Spleen (tissue), 11 donors: ENCODE results near the gene CTSZ. TPM values are rescaled to one million over a fixed set of nuclear protein-coding genes. Genes with fewer than 3 reads are reported as not detected.

Experiments used
- DNase-seq: peaks from one replicate; pipeline ENCODE4 v3.0.0-alpha.2; 2020
- H3K27ac ChIP-seq, 8 donors: fragments of 200-600 bp; sonication (generic) in 7 of 8; 1 replicate in 4 of 8; 2 replicates in 4 of 8; pipeline versions ENCODE4 v1.5.0 to v1.8.0; 2016 to 2021; ENCODE audit warnings: inconsistent platforms in 4 of 8, mild to moderate bottlenecking in 4 of 8, moderate library complexity in 1 of 8
- H3K27me3 ChIP-seq, 7 donors: fragments of 200-600 bp; sonication (generic) in 6 of 7; replicated peaks in 1 of 7; 1 replicate in 4 of 7; 2 replicates in 3 of 7; pipeline versions ENCODE4 v1.5.0 to v1.8.0; 2016 to 2021; ENCODE audit warnings: inconsistent platforms in 3 of 7, mild to moderate bottlenecking in 1 of 7
- H3K36me3 ChIP-seq, 6 donors: fragments of 200-600 bp; sonication (generic) in 5 of 6; 1 replicate in 4 of 6; 2 replicates in 2 of 6; pipeline versions ENCODE4 v1.5.0 to v1.8.0; 2016 to 2021; ENCODE audit warnings: inconsistent platforms in 2 of 6
- H3K4me1 ChIP-seq, 6 donors: fragments of 200-600 bp; sonication (generic) in 5 of 6; 1 replicate in 3 of 6; 2 replicates in 3 of 6; pipeline versions ENCODE4 v1.5.0 to v1.8.0; 2016 to 2021; ENCODE audit warnings: inconsistent platforms in 3 of 6
- H3K4me3 ChIP-seq, 8 donors: fragments of 200-600 bp; sonication (generic) in 7 of 8; 1 replicate in 4 of 8; 2 replicates in 4 of 8; pipeline versions ENCODE4 v1.5.0 to v1.8.0; 2016 to 2021; ENCODE audit warnings: inconsistent platforms in 4 of 8, mild to moderate bottlenecking in 4 of 8, moderate library complexity in 2 of 8
- H3K9me3 ChIP-seq, 8 donors: fragments of 200-600 bp; sonication (generic) in 7 of 8; 1 replicate in 4 of 8; 2 replicates in 4 of 8; pipeline versions ENCODE4 v1.5.0 to v1.8.0; 2016 to 2021; ENCODE audit warnings: inconsistent platforms in 4 of 8
- POLR2A ChIP-seq, 3 donors: fragments of 450-650 bp; IDR thresholded peaks; one replicate each; pipeline ENCODE4 v1.5.1; 2017; ENCODE audit warnings: antibody characterized with exemption in 3 of 3, mild to moderate bottlenecking in 1 of 3
- POLR2AphosphoS5 ChIP-seq, 3 donors: sonication (generic); formaldehyde crosslinking; IDR thresholded peaks; one replicate each; pipeline ENCODE4 v1.5.1; 2017; ENCODE audit warnings: antibody characterized with exemption in 3 of 3
- WGBS, 5 donors: extraction: QIAGEN DNeasy Blood & Tissue Kit in 3 of 5; methylation state at CpG; one replicate each; pipeline versions ENCODE4 v1.1.5 to v1.1.7; 2013 to 2018; 5-methylcytosine and 5-hydroxymethylcytosine counted together
- intact Hi-C: fragments of 100-400 bp; cut with DNase I; formaldehyde crosslinking; loops from one replicate; pipeline ENCODE4 v1.15.0; 2023; ENCODE audit warnings: low total_unique reads
- polyA plus RNA-seq, 3 donors: library from polyadenylated mRNA; stranded (reverse); fragments of 200-250 nt; gene quantifications; one replicate each; pipeline ENCODE4 v1.2.1, GENCODE V29; 2013
- total RNA-seq, 7 donors: library from RNA; depleted of rRNA in 3 of 7; stranded (reverse); fragments of >200 nt in 3 of 7; fragmentation: NEBNext Ultra II Directional in 4 of 7; extraction: Animal tissue kit (Norgen Biotek cat#: 25700) in 4 of 7; gene quantifications; one replicate each; pipeline versions ENCODE4 v1.1.0 to v1.2.1, GENCODE V29; 2016 to 2021
- TF ChIP-seq, protein P1 (sequence below), 11 experiments: fragments of 200-600 bp in 7 of 11; fragments of 450-650 bp in 4 of 11; sonication (generic) in 4 of 11; IDR thresholded peaks in 8 of 11; conservative IDR thresholded peaks in 3 of 11; 1 replicate in 7 of 11; 2 replicates in 4 of 11; pipeline versions ENCODE4 v1.4.0 to v1.8.0; 2016 to 2021; ENCODE audit warnings: antibody characterized with exemption in 11 of 11, inconsistent platforms in 4 of 11, mild to moderate bottlenecking in 1 of 11
- donor health status: healthy with polysubstance abuse.
- donor health status: DM: no; HTN: no; CAD: no; lungs with moderate emphysema.
- donor health status: DM: no; HTN: no; CAD: no.
- donor health status: Bipolar disorder and iron deficiency.
- donor health status: healthy.
- donor health status: DM: no; HTN: no; CAD: no.
- donor health status: DM: yes; HTN: yes; CAD: no.

CTSZ gene
- total and polyA plus RNA-seq, 10 donors: 198 to 286 (median 230) TPM

DNA sequence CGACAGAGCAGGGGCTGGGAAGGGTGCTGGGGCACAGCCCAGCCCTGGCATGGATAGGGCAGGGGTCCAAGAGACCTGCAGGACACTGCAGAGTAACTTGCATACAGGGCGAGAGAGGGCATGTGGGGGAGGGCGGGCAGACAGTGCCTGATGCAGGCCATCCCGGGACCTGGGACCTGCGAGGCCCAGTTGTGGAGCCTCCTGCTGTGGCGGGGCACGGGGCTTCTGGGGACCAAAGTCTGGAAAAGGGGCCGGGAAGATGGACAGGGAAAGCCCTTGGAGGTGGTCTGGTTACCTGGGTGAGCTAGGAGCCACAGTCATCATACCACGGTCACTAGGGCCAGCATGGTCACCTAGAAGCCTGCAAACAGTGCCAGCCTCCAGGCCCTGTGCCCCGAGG lies 11.8 kb upstream of the CTSZ start:
- H3K4me1 ChIP-seq: peaks cover 9 to 41% (median 27%) of the 10 kb centered on the region in 6 donors
- no peaks in the 10 kb centered on the region for H3K9me3 ChIP-seq
- peak; percentile 64 for DNase-seq
- H3K36me3 ChIP-seq: peaks cover 0 to 37% (median 17%) of the 10 kb centered on the region in 6 donors
- 88 to 94% (median 91%) methylated on average over 10 of the region's 10 CpGs for WGBS, 5 donors
- no peaks in the 10 kb centered on the region for H3K27me3 ChIP-seq
- no peak overlapping the region for H3K27ac ChIP-seq
- TF ChIP-seq, protein P1, sequence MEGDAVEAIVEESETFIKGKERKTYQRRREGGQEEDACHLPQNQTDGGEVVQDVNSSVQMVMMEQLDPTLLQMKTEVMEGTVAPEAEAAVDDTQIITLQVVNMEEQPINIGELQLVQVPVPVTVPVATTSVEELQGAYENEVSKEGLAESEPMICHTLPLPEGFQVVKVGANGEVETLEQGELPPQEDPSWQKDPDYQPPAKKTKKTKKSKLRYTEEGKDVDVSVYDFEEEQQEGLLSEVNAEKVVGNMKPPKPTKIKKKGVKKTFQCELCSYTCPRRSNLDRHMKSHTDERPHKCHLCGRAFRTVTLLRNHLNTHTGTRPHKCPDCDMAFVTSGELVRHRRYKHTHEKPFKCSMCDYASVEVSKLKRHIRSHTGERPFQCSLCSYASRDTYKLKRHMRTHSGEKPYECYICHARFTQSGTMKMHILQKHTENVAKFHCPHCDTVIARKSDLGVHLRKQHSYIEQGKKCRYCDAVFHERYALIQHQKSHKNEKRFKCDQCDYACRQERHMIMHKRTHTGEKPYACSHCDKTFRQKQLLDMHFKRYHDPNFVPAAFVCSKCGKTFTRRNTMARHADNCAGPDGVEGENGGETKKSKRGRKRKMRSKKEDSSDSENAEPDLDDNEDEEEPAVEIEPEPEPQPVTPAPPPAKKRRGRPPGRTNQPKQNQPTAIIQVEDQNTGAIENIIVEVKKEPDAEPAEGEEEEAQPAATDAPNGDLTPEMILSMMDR (IDR thresholded peaks at IDR 0.05 in 8 of 11, conservative IDR thresholded peaks at IDR 0.05 in 3 of 11): no peak
- TF ChIP-seq POLR2AphosphoS5 (IDR thresholded peaks at IDR 0.05): peak in 1 of 3 donors; percentile 35
- TF ChIP-seq POLR2A (IDR thresholded peaks at IDR 0.05): no peak
- intact Hi-C loops: no loop called here
- no peak overlapping the region for H3K4me3 ChIP-seq

DNA sequence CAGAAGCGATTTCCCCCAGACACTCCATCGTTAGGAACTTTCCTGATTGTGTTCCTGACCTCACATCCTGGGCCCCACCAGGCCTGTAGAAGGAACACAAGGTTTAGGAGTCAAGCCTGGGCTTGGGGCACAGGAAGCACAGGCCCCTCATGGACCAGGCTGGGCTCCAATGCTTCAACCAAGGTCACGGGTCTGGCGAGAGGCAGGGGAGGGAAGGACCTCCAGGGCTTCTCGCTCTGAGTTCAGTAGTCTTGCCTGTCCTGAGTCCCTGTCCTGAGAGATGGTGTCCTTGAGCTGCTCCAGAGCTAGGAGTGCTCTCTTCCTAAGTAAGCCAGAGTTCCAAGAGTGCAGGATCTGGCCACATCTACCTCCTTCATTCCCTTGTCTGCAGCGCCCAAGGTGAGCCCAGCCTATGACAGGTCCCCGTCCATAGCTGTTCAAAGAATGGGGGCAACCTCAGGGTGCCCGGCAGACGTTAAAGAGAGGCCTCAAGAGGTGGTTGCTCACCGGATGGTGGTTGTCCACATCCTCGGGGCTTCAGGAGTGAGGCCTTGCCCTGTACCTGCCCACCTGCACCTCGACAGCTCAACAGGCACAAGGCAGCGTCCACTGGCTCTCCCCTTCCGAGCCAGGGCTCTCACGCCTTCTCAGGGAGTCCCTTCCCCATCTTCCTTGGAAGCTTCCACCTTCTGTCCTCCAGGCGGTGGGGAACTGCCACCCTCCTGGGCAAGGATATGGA lies 10.6 kb upstream of the CTSZ start:
- intact Hi-C loops: no loop called here
- Histone ChIP-seq H3K4me1 (peaks cover 9 to 47% (median 27%) of the 10 kb centered on the region in 6 donors), H3K27me3 (no peaks in the 10 kb centered on the region), H3K27ac (peak overlapping the region in 6 of 8 donors; percentile 20 to 72 (median 40)), H3K36me3 (peaks cover 0 to 26% (median 5%) of the 10 kb centered on the region in 6 donors), H3K9me3 (no peaks in the 10 kb centered on the region), H3K4me3 (no peak overlapping the region)
- peak; percentile 75 for DNase-seq
- 82 to 94% (median 86%) methylated on average over 14 to 16 of the region's 16 CpGs for WGBS, 5 donors
- TF ChIP-seq, protein P1 (IDR thresholded peaks at IDR 0.05 in 8 of 11, conservative IDR thresholded peaks at IDR 0.05 in 3 of 11): no peak
- TF ChIP-seq POLR2AphosphoS5 (IDR thresholded peaks at IDR 0.05): peak in 1 of 3 donors; percentile 35

DNA sequence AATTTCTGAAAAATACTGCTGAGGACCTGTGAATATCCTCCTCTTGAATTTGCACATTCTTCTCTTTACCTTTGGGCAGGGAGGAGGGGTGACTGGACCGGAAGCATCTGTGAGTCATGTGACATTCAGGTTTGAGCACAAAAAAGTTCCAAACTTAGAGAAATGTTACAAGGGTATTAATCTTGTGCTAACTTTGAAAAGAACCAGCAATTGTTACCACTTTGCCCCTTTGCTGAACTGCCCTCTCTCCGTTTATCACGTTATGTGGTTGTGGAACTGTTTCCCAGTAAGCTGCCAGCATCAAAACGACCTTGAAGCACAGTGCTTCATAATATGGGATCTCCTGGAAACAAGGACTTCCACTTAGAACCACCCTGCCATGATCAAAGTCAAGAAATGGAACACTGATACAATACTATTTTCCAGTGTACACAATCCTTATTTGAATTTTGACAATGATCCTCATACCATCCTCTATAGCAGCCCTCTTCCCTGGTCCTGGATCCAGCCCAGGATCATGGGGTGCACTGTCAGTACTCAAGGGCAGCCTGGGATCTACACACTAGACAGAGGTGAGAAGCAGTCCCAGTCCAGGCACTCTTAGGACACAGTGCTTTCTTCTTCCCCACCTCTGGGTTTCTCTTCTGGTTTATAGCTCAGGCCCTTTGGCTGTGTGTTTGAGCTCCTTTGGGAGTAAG lies 9.9 kb upstream of the CTSZ start:
- no peak for DNase-seq
- WGBS, 5 donors: 19 to 29% (median 21%) methylated on average over 4 of the region's 4 CpGs
- H3K27ac ChIP-seq: peak overlapping the region in 7 of 8 donors; percentile 20 to 72 (median 34)

More for the DNA sequence above, 9.9 kb upstream of the CTSZ start:
- Histone ChIP-seq H3K4me3 (no peak overlapping the region), H3K36me3 (peaks cover 0 to 19% (median under 1%) of the 10 kb centered on the region in 6 donors), H3K4me1 (peaks cover 9 to 49% (median 27%) of the 10 kb centered on the region in 6 donors), H3K9me3 (no peaks in the 10 kb centered on the region), H3K27me3 (no peaks in the 10 kb centered on the region)
- intact Hi-C loops: no loop called here
- TF ChIP-seq POLR2A (IDR thresholded peaks at IDR 0.05): no peak
- no peak for TF ChIP-seq POLR2AphosphoS5 (IDR thresholded peaks at IDR 0.05)
- TF ChIP-seq, protein P1 (IDR thresholded peaks at IDR 0.05 in 8 of 11, conservative IDR thresholded peaks at IDR 0.05 in 3 of 11): no peak
